AG09309 (cell line): ENCODE results near the gene IAPP.
"Not testable (repeated sequence)": the region's sequence is repeated elsewhere in the genome, so short reads cannot be mapped to it uniquely, and the experiment has no call there.

Experiments used
- DNase-seq: peaks from one replicate; pipeline ENCODE4 v3.0.0-alpha.2; 2010; ENCODE audit warnings: low read depth
- H3K4me3 ChIP-seq: 2 replicates; pipeline ENCODE4 v1.5.1; 2011; ENCODE audit warnings: mild to moderate bottlenecking, low read depth, low read length, moderate library complexity; ENCODE audit not compliant: control insufficient read depth
- TF ChIP-seq, protein P1 (sequence below): IDR thresholded peaks from 2 replicates; pipeline ENCODE4 v1.5.1; 2011; ENCODE audit warnings: mild to moderate bottlenecking, low read depth, low read length, inconsistent platforms; ENCODE audit not compliant: insufficient read depth, control insufficient read depth; ENCODE audit errors: missing control alignments

IAPP gene

DNA sequence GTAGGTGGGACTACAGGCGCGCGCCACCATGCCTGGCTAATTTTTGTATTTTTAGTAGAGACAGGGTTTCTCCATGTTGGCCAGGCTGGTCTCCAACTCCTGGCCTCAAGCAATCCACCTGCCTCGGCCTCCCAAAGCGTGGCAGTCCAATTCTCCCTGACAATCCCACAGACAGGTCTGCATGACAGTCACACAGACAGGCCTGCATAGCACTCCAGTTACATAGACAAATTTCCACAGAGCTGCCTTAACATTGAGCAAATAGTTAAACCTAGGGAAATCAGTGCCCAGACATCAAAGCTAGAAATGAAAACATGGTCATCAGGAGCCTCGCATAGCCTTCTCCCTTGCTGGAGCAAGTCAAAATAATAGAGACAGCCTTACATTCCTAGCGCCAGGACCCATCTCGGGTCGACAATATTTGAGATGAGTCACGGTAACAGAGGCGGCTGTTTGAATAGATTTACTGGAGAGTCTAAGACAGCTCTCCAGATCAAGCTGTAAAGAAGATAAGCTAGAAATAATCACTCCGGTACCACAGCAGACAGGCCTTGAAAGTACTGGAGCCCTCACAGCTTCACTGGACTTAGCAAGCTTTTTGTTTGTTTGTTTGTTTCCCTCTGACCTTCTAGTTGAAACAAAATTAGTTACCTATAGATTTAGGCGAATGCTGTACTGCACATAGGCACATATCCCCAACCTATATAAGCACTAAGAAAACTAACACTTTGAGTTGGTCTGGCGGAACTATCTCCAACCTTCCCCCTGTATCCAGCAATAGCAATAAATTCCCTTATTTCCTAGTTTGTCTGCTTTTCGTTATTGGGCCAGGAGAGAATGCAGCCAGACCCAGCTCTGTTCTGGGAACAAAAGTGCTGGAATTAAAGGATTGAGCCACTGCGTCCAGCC, 40.9 kb downstream of the IAPP start:
- DNase-seq: no peak
- TF ChIP-seq, protein P1, sequence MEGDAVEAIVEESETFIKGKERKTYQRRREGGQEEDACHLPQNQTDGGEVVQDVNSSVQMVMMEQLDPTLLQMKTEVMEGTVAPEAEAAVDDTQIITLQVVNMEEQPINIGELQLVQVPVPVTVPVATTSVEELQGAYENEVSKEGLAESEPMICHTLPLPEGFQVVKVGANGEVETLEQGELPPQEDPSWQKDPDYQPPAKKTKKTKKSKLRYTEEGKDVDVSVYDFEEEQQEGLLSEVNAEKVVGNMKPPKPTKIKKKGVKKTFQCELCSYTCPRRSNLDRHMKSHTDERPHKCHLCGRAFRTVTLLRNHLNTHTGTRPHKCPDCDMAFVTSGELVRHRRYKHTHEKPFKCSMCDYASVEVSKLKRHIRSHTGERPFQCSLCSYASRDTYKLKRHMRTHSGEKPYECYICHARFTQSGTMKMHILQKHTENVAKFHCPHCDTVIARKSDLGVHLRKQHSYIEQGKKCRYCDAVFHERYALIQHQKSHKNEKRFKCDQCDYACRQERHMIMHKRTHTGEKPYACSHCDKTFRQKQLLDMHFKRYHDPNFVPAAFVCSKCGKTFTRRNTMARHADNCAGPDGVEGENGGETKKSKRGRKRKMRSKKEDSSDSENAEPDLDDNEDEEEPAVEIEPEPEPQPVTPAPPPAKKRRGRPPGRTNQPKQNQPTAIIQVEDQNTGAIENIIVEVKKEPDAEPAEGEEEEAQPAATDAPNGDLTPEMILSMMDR: no peak
- no peak overlapping the region for H3K4me3 ChIP-seq

DNA sequence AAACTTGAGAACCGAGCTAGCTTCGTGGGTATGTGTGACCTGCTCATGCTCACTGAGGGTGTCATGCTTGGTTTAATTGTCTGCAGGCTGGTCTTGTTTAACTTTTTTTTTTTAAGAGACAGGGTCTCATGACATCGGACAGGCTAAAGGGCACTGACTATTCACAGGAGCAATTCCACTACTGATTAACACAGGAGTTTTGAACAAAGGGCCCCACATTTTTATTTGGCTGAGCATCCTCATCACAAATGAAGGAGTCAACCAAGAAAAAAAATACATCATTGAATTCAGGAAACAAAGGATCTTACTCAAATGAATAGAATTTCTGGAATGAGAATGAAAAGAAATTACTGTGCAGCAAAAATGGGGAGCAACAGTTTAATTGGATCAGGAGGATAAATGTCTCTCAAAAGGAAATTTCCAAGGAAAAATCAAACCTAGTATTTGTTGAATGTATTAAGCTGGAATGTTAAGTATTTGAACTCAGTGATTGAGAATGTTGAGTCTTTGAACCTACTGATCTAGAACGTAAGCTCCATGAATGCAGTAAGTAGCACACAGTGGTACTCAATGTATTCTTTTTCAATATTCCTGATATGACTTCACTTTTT, 43.9 kb downstream of the IAPP start:
- no peak for DNase-seq
- TF ChIP-seq, protein P1: no peak
- no peak overlapping the region for H3K4me3 ChIP-seq

DNA sequence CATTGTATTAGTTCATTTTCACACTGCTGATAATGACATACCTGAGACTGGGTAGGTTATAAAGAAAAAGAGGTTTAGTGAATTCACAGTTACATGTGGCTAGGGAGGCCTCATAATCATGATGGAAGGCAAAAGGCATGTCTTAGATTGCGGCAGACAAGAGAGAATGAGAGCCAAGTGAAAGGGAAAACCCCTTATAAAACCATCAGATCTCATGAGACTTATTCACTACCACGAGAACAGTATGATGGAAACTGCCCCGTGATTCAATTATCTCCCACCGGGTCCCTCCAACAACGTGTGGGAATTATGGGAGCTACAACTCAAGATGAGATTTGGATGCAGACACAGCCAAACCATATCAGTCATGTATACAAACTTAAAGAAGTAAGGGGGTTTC, 45.7 kb downstream of the IAPP start:
- DNase-seq, H3K4me3 ChIP-seq: not testable (repeated sequence)

GRCh38 chr12:21419009-21419699, 46.5 kb downstream of the IAPP start:
- not testable (repeated sequence) for H3K4me3 ChIP-seq, DNase-seq

DNA sequence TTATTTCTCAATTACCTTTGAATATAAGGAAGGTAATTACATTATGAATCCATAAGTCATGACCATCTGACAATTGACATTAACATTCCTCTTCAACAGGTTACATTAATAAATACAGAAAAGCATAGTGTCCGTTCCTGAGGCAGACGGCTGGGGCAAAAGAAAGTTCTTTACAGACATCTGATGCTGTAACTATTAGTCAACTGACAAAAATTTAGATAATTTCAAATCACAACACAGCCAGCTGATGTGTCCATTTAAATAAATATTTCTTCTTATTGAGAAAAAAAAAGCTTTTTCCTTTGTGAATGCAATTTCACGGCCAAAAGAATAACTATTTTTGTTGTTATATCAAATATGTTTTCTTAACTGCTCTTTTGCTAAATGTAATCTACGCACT, 55.5 kb downstream of the IAPP start:
- TF ChIP-seq, protein P1: no peak
- no peak for DNase-seq
- H3K4me3 ChIP-seq: no peak overlapping the region
